ENCODE measurements around the gene ARHGEF26.
"Not testable (repeated sequence)": the region's sequence is repeated elsewhere in the genome, so short reads cannot be mapped to it uniquely, and the experiment has no call there.

The ARHGEF26 gene

GRCh38 chr3:154086286-154086685, 34.9 kb upstream of the ARHGEF26 start:
- no peaks in the 10 kb centered on the region for H3K27me3 ChIP-seq (replicated peaks)
- DNase-seq: no peak
- H3K4me3 ChIP-seq (ENCODE audit: low read depth, low read length): no peak overlapping the region
- no peaks in the 10 kb centered on the region for H3K36me3 ChIP-seq (replicated peaks)
- no peak overlapping the region for H3K27ac ChIP-seq
- in situ Hi-C loops (cut with HindIII; ENCODE audit: low pct_ligation_motif_present, low sequenced_read_pairs): no loop called here
- TF ChIP-seq CTCF (IDR thresholded peaks at IDR 0.05; ENCODE audit: low read depth, low read length, missing control alignments): no peak

GRCh38 chr3:154087756-154088480, 33.3 kb upstream of the ARHGEF26 start:
- in situ Hi-C loops (cut with HindIII; ENCODE audit: low pct_ligation_motif_present, low sequenced_read_pairs); H3K4me3 ChIP-seq (ENCODE audit: low read depth, low read length); H3K27ac ChIP-seq; H3K36me3 ChIP-seq (replicated peaks); DNase-seq; H3K27me3 ChIP-seq (replicated peaks): not testable (repeated sequence)

- H3K27ac ChIP-seq: no peak overlapping the region
- H3K36me3 ChIP-seq (replicated peaks): no peaks in the 10 kb centered on the region
- no peaks in the 10 kb centered on the region for H3K27me3 ChIP-seq (replicated peaks)
- H3K4me3 ChIP-seq (ENCODE audit: low read depth, low read length): no peak overlapping the region
- peak; percentile 7 for DNase-seq
- in situ Hi-C loops (cut with HindIII; ENCODE audit: low pct_ligation_motif_present, low sequenced_read_pairs): no loop called here
- no peak for TF ChIP-seq CTCF (IDR thresholded peaks at IDR 0.05; ENCODE audit: low read depth, low read length, missing control alignments)
Measured at GRCh38 chr3:154089421-154090420, 31.5 kb upstream of the ARHGEF26 start.

GRCh38 chr3:154094051-154094450, 27.1 kb upstream of the ARHGEF26 start:
- no peak overlapping the region for H3K4me3 ChIP-seq (ENCODE audit: low read depth, low read length)
- no peaks in the 10 kb centered on the region for H3K27me3 ChIP-seq (replicated peaks)
- no peak overlapping the region for H3K27ac ChIP-seq
- no peak for DNase-seq
- no peak for TF ChIP-seq CTCF (IDR thresholded peaks at IDR 0.05; ENCODE audit: low read depth, low read length, missing control alignments)
- no peaks in the 10 kb centered on the region for H3K36me3 ChIP-seq (replicated peaks)
- in situ Hi-C loops (cut with HindIII; ENCODE audit: low pct_ligation_motif_present, low sequenced_read_pairs): no loop called here

- Histone ChIP-seq H3K27me3 (replicated peaks) (no peaks in the 10 kb centered on the region), H3K36me3 (replicated peaks) (no peaks in the 10 kb centered on the region), H3K4me3 (ENCODE audit: low read depth, low read length) (no peak overlapping the region), H3K27ac (no peak overlapping the region)
- peak; percentile 53 for TF ChIP-seq CTCF (IDR thresholded peaks at IDR 0.05; ENCODE audit: low read depth, low read length, missing control alignments)
- peak; percentile 20 for DNase-seq
- in situ Hi-C loops (cut with HindIII; ENCODE audit: low pct_ligation_motif_present, low sequenced_read_pairs): no loop called here
Measured at GRCh38 chr3:154095832-154096421, 25.3 kb upstream of the ARHGEF26 start.

GRCh38 chr3:154098376-154098775, 22.8 kb upstream of the ARHGEF26 start:
- H3K27me3 ChIP-seq (replicated peaks): no peaks in the 10 kb centered on the region
- H3K27ac ChIP-seq: no peak overlapping the region
- H3K36me3 ChIP-seq (replicated peaks): no peaks in the 10 kb centered on the region
- H3K4me3 ChIP-seq (ENCODE audit: low read depth, low read length): no peak overlapping the region
- no peak for DNase-seq
- no peak for TF ChIP-seq CTCF (IDR thresholded peaks at IDR 0.05; ENCODE audit: low read depth, low read length, missing control alignments)
- in situ Hi-C loops (cut with HindIII; ENCODE audit: low pct_ligation_motif_present, low sequenced_read_pairs): no loop called here

Measured in brain microvascular endothelial cell (primary cell).